ENCODE data around the gene KMT2B. TPM values are rescaled to one million over a fixed set of nuclear protein-coding genes. Genes with fewer than 3 reads are reported as not detected.
"Not testable (repeated sequence)": the region's sequence is repeated elsewhere in the genome, so short reads cannot be mapped to it uniquely, and the experiment has no call there.

The KMT2B gene
- total RNA-seq, 4 donors from 2014 or later: 7.5 to 33.7 (median 15.6) TPM

DNA sequence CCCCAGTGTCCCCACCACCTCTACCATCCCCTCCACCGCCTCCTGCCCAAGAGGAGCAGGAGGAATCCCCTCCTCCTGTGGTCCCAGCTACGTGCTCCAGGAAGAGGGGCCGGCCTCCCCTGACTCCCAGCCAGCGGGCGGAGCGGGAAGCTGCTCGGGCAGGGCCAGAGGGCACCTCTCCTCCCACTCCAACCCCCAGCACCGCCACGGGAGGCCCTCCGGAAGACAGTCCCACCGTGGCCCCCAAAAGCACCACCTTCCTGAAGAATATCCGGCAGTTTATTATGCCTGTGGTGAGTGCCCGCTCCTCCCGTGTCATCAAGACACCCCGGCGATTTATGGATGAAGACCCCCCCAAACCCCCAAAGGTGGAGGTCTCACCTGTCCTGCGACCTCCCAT, 2.8 kb downstream of the KMT2B start:
- DNase-seq: no peak
- Histone ChIP-seq H3K4me3 (no peak overlapping the region), H3K9me3 (no peaks in the 10 kb centered on the region), H3K36me3 (peaks cover 40 to 63% (median 41%) of the 10 kb centered on the region in 3 donors), H3K27me3 (no peaks in the 10 kb centered on the region), H3K27ac (no peak overlapping the region), H3K4me1 (peaks cover 18 to 35% (median 19%) of the 10 kb centered on the region in 3 donors)
- intact Hi-C loops (cut with DNase I): no loop called here
- no peak for TF ChIP-seq POLR2A (IDR thresholded peaks at IDR 0.05)
- TF ChIP-seq, protein P1, sequence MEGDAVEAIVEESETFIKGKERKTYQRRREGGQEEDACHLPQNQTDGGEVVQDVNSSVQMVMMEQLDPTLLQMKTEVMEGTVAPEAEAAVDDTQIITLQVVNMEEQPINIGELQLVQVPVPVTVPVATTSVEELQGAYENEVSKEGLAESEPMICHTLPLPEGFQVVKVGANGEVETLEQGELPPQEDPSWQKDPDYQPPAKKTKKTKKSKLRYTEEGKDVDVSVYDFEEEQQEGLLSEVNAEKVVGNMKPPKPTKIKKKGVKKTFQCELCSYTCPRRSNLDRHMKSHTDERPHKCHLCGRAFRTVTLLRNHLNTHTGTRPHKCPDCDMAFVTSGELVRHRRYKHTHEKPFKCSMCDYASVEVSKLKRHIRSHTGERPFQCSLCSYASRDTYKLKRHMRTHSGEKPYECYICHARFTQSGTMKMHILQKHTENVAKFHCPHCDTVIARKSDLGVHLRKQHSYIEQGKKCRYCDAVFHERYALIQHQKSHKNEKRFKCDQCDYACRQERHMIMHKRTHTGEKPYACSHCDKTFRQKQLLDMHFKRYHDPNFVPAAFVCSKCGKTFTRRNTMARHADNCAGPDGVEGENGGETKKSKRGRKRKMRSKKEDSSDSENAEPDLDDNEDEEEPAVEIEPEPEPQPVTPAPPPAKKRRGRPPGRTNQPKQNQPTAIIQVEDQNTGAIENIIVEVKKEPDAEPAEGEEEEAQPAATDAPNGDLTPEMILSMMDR (IDR thresholded peaks at IDR 0.05): no peak
- WGBS, 2 donors: 78 to 89% methylated on average over 3 to 9 of the region's 17 CpGs

DNA sequence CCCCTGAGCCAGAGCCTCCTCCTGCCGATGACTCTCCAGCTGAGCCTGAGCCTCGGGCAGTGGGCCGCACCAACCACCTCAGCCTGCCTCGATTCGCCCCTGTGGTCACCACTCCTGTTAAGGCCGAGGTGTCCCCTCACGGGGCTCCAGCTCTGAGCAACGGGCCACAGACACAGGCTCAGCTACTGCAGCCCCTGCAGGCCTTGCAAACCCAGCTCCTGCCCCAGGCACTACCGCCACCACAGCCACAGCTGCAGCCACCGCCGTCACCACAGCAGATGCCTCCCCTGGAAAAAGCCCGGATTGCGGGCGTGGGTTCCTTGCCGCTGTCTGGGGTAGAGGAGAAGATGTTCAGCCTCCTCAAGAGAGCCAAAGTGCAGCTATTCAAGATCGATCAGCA, 3.6 kb downstream of the KMT2B start:
- Histone ChIP-seq H3K27me3 (no peaks in the 10 kb centered on the region), H3K4me3 (no peak overlapping the region), H3K27ac (no peak overlapping the region), H3K36me3 (peaks cover 47 to 71% (median 48%) of the 10 kb centered on the region in 3 donors), H3K4me1 (peaks cover 12 to 28% (median 12%) of the 10 kb centered on the region in 3 donors), H3K9me3 (no peaks in the 10 kb centered on the region)
- WGBS, 2 donors: 97 to 100% methylated on average over 7 of the region's 16 CpGs
- TF ChIP-seq, protein P1 (IDR thresholded peaks at IDR 0.05): no peak
- no peak for TF ChIP-seq POLR2A (IDR thresholded peaks at IDR 0.05)
- intact Hi-C loops (cut with DNase I): no loop called here
- DNase-seq: no peak

DNA sequence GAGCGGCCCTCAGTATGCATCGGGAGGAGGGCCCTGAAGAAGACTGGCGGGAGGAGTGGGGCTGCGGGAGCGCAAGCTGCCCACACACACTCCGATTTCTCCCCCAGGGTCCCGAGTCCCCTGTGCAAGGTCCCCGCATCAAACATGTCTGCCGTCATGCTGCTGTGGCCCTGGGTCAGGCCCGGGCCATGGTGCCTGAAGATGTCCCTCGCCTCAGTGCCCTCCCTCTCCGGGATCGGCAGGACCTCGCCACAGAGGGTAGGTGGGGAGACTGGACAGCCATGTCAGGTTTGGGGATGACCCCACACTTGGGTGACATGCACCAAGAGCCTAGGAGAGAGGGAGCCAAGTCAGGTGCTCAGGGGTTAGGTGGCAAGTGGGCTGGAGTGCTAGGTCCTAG, 4.7 kb downstream of the KMT2B start:
- Histone ChIP-seq H3K4me1 (peaks cover 12 to 22% (median 12%) of the 10 kb centered on the region in 3 donors), H3K27me3 (no peaks in the 10 kb centered on the region), H3K36me3 (peaks cover 53 to 81% (median 59%) of the 10 kb centered on the region in 3 donors), H3K9me3 (no peaks in the 10 kb centered on the region), H3K27ac (no peak overlapping the region), H3K4me3 (no peak overlapping the region)
- no peak for DNase-seq
- 80% methylated on average over 1 of the region's 14 CpGs; no CpG with 5 or more reads in 1 of the 2 donors for WGBS, 2 donors
- intact Hi-C loops (cut with DNase I): no loop called here
- no peak for TF ChIP-seq POLR2A (IDR thresholded peaks at IDR 0.05)
- TF ChIP-seq, protein P1 (IDR thresholded peaks at IDR 0.05): no peak

DNA sequence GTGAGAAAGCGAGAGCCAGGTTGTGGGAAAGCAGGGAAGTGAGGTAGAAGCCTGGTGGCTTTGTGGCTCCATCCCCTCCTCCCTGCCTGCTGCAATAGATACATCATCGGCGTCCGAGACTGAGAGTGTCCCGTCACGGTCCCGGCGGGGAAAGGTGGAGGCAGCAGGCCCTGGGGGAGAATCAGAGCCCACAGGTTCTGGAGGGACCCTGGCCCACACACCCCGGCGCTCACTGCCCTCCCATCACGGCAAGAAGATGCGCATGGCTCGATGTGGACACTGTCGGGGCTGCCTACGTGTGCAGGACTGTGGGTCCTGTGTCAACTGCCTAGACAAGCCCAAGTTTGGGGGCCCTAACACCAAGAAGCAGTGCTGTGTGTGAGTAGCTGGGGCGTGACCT, 5.1 kb downstream of the KMT2B start:
- no peak overlapping the region for H3K4me3 ChIP-seq
- 90 to 97% methylated on average over 8 to 9 of the region's 16 CpGs for WGBS, 2 donors
- DNase-seq: no peak
- H3K36me3 ChIP-seq: peaks cover 58 to 86% (median 63%) of the 10 kb centered on the region in 3 donors
- no peak for TF ChIP-seq POLR2A (IDR thresholded peaks at IDR 0.05)
- TF ChIP-seq, protein P1 (IDR thresholded peaks at IDR 0.05): no peak
- no peaks in the 10 kb centered on the region for H3K9me3 ChIP-seq
- intact Hi-C loops (cut with DNase I): no loop called here
- no peaks in the 10 kb centered on the region for H3K27me3 ChIP-seq
- peaks cover 12 to 22% (median 12%) of the 10 kb centered on the region in 3 donors for H3K4me1 ChIP-seq
- no peak overlapping the region for H3K27ac ChIP-seq

DNA sequence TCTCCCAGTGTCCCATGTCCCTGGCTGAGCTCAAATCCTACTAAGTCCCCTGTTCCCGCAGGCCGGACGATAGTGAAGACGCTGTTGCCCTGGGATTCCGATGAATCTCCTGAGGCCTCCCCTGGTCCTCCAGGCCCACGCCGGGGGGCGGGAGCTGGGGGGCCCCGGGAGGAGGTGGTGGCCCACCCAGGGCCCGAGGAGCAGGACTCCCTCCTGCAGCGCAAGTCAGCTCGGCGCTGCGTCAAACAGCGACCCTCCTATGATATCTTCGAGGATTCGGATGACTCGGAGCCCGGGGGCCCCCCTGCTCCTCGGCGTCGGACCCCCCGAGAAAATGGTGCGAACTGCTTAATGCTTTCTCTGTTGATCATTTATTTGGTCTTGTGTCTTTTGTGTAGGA, 5.9 kb downstream of the KMT2B start:
- 95 to 100% methylated on average over 1 to 4 of the region's 24 CpGs for WGBS, 2 donors

DNA sequence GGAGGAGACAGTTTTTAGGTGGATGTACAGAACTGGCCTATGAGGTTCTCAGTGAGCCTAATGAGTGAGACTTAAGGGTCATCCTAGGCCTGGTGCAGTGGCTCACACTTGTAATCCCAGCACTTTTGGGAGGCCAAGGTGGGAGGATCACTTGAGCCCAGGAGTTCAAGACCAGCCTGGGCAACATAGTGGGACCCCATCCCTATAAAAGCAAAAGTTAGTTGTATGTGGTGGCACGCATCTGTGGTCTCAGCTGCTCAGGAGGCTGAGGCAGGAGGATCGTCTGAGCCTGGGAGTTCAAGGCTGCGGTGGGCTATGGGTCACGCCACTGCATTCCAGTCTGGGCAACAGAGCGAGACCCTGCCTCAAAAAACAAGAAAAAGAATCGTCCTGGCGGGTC, 6.3 kb downstream of the KMT2B start:
- H3K27me3 ChIP-seq; H3K4me3 ChIP-seq; intact Hi-C loops (cut with DNase I); H3K9me3 ChIP-seq; DNase-seq; H3K27ac ChIP-seq: not testable (repeated sequence)
- 80 to 90% methylated on average over 5 to 7 of the region's 7 CpGs for WGBS, 2 donors
- Histone ChIP-seq H3K36me3 (peaks cover 70 to 98% (median 73%) of the 10 kb centered on the region in 3 donors), H3K4me1 (peaks cover 6 to 15% (median 7%) of the 10 kb centered on the region in 3 donors)

More for the DNA sequence above, 5.9 kb downstream of the KMT2B start:
- H3K4me3 ChIP-seq: no peak overlapping the region
- H3K27me3 ChIP-seq: no peaks in the 10 kb centered on the region
- intact Hi-C loops (cut with DNase I): no loop called here
- DNase-seq: no peak
- TF ChIP-seq, protein P1 (IDR thresholded peaks at IDR 0.05): no peak
- TF ChIP-seq POLR2A (IDR thresholded peaks at IDR 0.05): no peak
- peaks cover 11 to 20% (median 12%) of the 10 kb centered on the region in 3 donors for H3K4me1 ChIP-seq
- H3K9me3 ChIP-seq: no peaks in the 10 kb centered on the region
- H3K27ac ChIP-seq: no peak overlapping the region
- peaks cover 65 to 94% (median 68%) of the 10 kb centered on the region in 3 donors for H3K36me3 ChIP-seq
